Measurements from ENCODE around the gene POLR3E. TPM values are rescaled to one million over a fixed set of nuclear protein-coding genes. Genes with fewer than 3 reads are reported as not detected.

The POLR3E gene
- total RNA-seq, 1 donor from 2014 or later, result 97.1 TPM

DNA sequence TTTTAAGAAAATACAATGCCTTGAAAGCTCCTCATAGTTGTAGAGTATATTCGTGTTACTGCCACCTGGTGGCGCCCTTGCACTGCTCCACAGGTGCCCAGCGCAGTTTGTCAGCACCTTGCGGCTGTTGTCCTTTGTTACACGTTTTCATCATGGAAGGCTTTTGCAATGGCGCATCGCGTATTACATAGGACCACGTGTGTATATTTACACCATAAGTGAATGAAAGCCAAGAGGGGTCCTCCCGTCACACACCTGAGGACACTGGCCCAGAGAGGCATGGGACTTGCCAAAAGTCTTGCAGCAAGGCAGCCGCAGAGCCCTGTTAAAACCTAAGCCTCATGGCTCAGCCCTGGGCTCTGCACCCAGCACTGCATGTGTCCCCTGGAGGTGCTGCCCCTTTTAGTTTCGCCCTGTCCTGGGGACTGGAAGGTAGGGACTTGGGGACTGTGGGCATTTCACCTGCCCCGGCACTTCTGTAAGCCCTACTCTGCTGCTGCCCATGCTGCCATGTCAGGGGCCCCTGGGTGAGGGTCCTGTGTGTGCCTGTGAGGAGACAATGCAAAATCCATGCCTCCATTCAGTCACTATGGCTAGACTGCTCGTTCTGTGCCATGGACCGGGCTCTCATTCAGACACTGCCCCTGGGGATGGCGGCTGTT is 24.3 kb downstream of the POLR3E start:
- Mint-ChIP-seq H3K27me3 (no peaks in the 10 kb centered on the region), H3K27ac (no peak overlapping the region), H3K4me3 (no peak overlapping the region), H3K9me3 (no peaks in the 10 kb centered on the region), H3K36me3 (ENCODE audit: low read depth) (peaks cover 87% of the 10 kb centered on the region), H3K4me1 (no peaks in the 10 kb centered on the region)
- DNase-seq (no peak), ATAC-seq (ENCODE audit: low read depth) (peak; percentile 58)
- intact Hi-C loops (cut with micrococcal nuclease), result no loop called here
- TF ChIP-seq, protein P1, sequence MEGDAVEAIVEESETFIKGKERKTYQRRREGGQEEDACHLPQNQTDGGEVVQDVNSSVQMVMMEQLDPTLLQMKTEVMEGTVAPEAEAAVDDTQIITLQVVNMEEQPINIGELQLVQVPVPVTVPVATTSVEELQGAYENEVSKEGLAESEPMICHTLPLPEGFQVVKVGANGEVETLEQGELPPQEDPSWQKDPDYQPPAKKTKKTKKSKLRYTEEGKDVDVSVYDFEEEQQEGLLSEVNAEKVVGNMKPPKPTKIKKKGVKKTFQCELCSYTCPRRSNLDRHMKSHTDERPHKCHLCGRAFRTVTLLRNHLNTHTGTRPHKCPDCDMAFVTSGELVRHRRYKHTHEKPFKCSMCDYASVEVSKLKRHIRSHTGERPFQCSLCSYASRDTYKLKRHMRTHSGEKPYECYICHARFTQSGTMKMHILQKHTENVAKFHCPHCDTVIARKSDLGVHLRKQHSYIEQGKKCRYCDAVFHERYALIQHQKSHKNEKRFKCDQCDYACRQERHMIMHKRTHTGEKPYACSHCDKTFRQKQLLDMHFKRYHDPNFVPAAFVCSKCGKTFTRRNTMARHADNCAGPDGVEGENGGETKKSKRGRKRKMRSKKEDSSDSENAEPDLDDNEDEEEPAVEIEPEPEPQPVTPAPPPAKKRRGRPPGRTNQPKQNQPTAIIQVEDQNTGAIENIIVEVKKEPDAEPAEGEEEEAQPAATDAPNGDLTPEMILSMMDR (IDR thresholded peaks at IDR 0.05), result no peak
- ChIA-PET CTCF (interaction anchor here (0.6 to 1.4 kb wide), 8 partner anchors 8 to 101 kb away, joined by 3 to 5 read pairs (median 4); partner anchors contain the start of gene POLR3E), POLR2A (no interaction called here)

DNA sequence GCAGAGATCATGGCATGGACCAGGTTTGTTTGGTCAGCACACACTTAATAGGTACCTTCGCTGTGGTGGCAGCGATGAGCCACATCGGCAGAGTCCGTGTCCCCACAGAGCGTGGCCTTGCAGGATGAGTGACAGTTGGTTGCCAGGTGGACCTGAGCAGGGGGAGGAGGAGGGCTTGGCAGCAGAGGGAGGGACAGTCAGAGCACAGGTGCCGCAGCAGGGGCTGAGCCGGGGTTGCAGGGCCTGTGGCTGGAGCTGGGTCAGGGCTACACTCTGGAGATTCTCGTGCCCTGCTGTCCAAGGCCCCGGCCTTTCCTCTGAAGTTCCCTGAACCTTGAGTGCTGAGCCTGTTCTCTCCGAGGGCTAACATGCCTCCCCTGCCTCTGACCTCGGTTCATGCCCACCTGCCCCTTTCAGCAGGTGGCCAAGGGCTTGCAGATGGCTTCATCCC is 24.8 kb downstream of the POLR3E start:
- Mint-ChIP-seq H3K27ac (no peak overlapping the region), H3K4me3 (no peak overlapping the region), H3K27me3 (no peaks in the 10 kb centered on the region), H3K9me3 (no peaks in the 10 kb centered on the region), H3K36me3 (ENCODE audit: low read depth) (peaks cover 89% of the 10 kb centered on the region), H3K4me1 (no peaks in the 10 kb centered on the region)
- ATAC-seq (ENCODE audit: low read depth), result no peak
- CTCF ChIA-PET, result interaction anchor here (1.4 kb wide), 1 partner anchor 21 kb away, joined by 4 read pairs; no protein-coding TSS in a partner anchor
- POLR2A ChIA-PET, result no interaction called here
- no peak for DNase-seq
- intact Hi-C loops (cut with micrococcal nuclease), result no loop called here
- TF ChIP-seq, protein P1 (IDR thresholded peaks at IDR 0.05), result no peak

DNA sequence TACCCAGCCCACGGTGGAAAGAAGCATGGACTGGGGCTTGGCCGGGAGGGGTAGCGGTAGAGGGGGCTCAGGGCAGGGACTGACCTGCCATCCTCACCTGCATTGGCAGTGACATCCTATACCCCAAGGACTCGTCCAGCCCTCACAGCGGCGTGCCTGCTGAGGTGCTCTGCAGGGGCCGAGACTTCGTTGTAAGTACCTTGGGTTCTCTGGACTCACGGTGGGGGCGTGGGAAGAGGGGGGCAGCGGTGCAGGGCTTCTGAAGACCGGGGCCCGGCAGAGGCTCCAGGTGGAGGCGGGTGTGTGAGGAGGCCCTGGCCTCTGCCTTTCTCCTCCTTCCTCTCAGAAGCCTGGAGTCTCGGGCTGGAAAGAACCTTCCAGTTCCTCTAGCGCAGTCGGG is 25.5 kb downstream of the POLR3E start:
- ATAC-seq (ENCODE audit: low read depth) (no peak), DNase-seq (no peak)
- H3K27me3 Mint-ChIP-seq, result no peaks in the 10 kb centered on the region
- H3K4me3 Mint-ChIP-seq, result no peak overlapping the region
- TF ChIP-seq, protein P1 (IDR thresholded peaks at IDR 0.05), result no peak
- H3K36me3 Mint-ChIP-seq (ENCODE audit: low read depth), result peaks cover 89% of the 10 kb centered on the region
- H3K9me3 Mint-ChIP-seq, result no peaks in the 10 kb centered on the region
- H3K27ac Mint-ChIP-seq, result no peak overlapping the region
- POLR2A ChIA-PET, result no interaction called here
- CTCF ChIA-PET, result no interaction called here
- intact Hi-C loops (cut with micrococcal nuclease), result no loop called here
- no peaks in the 10 kb centered on the region for H3K4me1 Mint-ChIP-seq

DNA sequence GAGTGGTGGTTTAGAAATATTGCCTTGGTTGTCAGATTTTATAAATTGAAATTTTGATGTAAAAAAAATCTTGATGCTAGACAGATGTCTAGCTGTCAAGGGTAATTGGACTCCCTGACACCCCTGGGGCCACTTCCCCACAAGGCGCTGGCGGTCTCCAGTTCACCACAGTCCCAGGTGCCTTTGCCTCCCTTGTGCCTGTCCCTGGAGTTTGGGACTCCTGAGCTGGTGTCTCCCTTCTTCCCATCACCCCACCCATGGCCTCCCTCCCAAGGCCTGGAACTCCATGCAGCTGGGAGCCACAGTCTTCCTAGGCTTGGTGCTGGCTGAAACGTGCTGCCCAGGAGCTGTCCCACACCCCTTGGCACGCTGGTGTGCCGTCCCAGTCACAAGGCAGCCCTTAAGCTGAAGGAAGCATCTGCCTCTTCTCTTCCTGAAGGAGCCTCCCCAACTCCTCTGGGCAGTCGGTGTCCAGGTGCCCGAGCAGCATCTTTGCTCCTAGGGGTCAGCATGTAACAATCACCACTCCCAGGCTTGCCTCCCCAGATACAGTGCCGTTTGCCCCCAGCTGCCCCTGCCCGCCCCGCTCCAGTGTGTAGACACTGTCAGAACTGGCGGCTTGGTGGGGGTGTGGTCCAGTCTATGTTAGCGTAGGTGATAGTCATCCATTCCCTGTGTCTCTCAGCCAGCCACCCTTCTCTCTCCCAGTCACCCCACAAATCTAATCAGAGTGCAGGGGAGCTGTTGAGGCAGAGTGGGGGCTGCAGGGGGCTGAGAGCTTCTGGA is 26.2 kb downstream of the POLR3E start:
- H3K4me3 Mint-ChIP-seq, result no peak overlapping the region
- no peaks in the 10 kb centered on the region for H3K27me3 Mint-ChIP-seq
- ChIA-PET CTCF (no interaction called here), POLR2A (interaction anchor here (0.6 kb wide), 1 partner anchor 14 kb away, joined by 4 read pairs; no protein-coding TSS in a partner anchor)
- DNase-seq (no peak), ATAC-seq (ENCODE audit: low read depth) (no peak)
- peaks cover 91% of the 10 kb centered on the region for H3K36me3 Mint-ChIP-seq (ENCODE audit: low read depth)
- H3K9me3 Mint-ChIP-seq, result no peaks in the 10 kb centered on the region
- intact Hi-C loops (cut with micrococcal nuclease), result no loop called here
- H3K27ac Mint-ChIP-seq, result no peak overlapping the region
- TF ChIP-seq, protein P1 (IDR thresholded peaks at IDR 0.05), result no peak
- no peaks in the 10 kb centered on the region for H3K4me1 Mint-ChIP-seq

Data from activated B cell treated with CpG ODN at 0.5 μM for 24 hours (primary cell).